ENCODE data around the gene POLRMT. TPM values are rescaled to one million over a fixed set of nuclear protein-coding genes. Genes with fewer than 3 reads are reported as not detected.

Gene POLRMT
- total RNA-seq, 1 experiment from 2014 or later, result 139 TPM

DNA sequence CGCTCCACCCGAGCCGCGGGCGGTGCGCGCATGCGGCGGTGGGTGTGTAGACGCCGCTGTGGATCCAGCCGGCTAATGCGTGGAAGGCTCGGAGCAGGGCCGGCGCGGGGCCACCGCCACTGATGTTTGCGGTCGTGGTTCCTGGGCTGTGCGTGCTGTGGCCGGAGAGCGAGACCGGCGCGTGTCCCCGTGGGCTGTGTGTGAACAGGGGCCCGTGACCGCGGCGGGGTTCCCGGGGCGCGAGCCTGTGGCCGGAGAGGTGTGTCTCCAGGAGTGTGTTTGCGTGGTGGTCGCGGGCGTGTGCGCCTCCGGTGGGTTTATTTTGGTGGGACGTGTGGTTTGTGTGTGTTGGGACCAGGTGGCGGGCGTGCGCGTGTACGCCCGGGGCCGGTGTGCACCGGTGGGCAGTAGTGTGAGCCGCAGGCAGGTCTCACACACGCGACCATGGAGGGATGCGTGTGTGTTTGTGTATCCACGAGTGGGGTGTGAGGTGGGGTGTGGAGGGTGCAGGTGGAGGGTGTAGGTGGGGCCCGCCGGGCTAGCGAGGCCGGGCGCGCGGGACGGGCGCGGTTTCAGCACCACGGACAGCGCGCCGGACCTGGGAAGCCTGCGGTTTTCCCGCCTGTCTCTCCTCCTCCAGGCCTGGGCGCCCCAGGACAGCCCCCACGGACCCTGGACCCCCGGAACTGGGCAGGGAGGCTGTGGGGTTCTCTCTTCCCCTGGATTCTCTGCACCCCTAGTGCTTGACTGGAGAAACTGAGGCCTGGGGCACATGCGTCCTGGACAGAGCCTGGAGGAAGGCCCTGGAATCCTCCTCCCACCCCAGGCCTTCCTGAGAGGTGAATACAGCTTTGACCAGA is 42.0 kb downstream of the POLRMT start (continued):
- TF ChIP-seq GRHL2 (CRISPR knock-in tag; IDR thresholded peaks at IDR 0.05; ENCODE audit: insufficient replicate concordance, severe bottlenecking) (no peak), SP1 (CRISPR knock-in tag; conservative IDR thresholded peaks at IDR 0.05) (peak; percentile 60; the same call in 1 of the 2 replicates), NR3C1 (CRISPR knock-in tag; conservative IDR thresholded peaks at IDR 0.05; ENCODE audit: low read depth) (no peak), ZNF219 (CRISPR knock-in tag; IDR thresholded peaks at IDR 0.05; ENCODE audit: borderline replicate concordance) (no peak), IRF2 (CRISPR knock-in tag; IDR thresholded peaks at IDR 0.05; ENCODE audit: borderline replicate concordance, low read depth) (no peak), MYBL2 (CRISPR knock-in tag; IDR thresholded peaks at IDR 0.05) (peak; percentile 77; the same call in 1 of the 2 replicates), ZNF138 (CRISPR knock-in tag; conservative IDR thresholded peaks at IDR 0.05) (no peak), TP53 (CRISPR knock-in tag; IDR thresholded peaks at IDR 0.05) (no peak), ZNF263 (CRISPR knock-in tag; IDR thresholded peaks at IDR 0.05; ENCODE audit: low read depth) (no peak), GABPB1 (CRISPR knock-in tag; IDR thresholded peaks at IDR 0.05) (no peak), RELA (CRISPR knock-in tag; IDR thresholded peaks at IDR 0.05; ENCODE audit: borderline replicate concordance) (peak; percentile 47; the same call in 1 of the 2 replicates), ZNF416 (CRISPR knock-in tag; IDR thresholded peaks at IDR 0.05) (no peak), HMGA2 (CRISPR knock-in tag; IDR thresholded peaks at IDR 0.05) (no peak), FOXP1 (CRISPR knock-in tag; IDR thresholded peaks at IDR 0.05; ENCODE audit: borderline replicate concordance) (peak; percentile 92), CBFB (CRISPR knock-in tag; IDR thresholded peaks at IDR 0.05; ENCODE audit: low read depth) (no peak)
- TF ChIP-seq, protein P1, sequence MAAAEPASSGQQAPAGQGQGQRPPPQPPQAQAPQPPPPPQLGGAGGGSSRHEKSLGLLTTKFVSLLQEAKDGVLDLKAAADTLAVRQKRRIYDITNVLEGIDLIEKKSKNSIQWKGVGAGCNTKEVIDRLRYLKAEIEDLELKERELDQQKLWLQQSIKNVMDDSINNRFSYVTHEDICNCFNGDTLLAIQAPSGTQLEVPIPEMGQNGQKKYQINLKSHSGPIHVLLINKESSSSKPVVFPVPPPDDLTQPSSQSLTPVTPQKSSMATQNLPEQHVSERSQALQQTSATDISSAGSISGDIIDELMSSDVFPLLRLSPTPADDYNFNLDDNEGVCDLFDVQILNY (CRISPR knock-in tag; IDR thresholded peaks at IDR 0.05), result 0 out of 2 replicates have a peak, but pooled peaks have one; percentile 63
- TF ChIP-seq, protein P2, sequence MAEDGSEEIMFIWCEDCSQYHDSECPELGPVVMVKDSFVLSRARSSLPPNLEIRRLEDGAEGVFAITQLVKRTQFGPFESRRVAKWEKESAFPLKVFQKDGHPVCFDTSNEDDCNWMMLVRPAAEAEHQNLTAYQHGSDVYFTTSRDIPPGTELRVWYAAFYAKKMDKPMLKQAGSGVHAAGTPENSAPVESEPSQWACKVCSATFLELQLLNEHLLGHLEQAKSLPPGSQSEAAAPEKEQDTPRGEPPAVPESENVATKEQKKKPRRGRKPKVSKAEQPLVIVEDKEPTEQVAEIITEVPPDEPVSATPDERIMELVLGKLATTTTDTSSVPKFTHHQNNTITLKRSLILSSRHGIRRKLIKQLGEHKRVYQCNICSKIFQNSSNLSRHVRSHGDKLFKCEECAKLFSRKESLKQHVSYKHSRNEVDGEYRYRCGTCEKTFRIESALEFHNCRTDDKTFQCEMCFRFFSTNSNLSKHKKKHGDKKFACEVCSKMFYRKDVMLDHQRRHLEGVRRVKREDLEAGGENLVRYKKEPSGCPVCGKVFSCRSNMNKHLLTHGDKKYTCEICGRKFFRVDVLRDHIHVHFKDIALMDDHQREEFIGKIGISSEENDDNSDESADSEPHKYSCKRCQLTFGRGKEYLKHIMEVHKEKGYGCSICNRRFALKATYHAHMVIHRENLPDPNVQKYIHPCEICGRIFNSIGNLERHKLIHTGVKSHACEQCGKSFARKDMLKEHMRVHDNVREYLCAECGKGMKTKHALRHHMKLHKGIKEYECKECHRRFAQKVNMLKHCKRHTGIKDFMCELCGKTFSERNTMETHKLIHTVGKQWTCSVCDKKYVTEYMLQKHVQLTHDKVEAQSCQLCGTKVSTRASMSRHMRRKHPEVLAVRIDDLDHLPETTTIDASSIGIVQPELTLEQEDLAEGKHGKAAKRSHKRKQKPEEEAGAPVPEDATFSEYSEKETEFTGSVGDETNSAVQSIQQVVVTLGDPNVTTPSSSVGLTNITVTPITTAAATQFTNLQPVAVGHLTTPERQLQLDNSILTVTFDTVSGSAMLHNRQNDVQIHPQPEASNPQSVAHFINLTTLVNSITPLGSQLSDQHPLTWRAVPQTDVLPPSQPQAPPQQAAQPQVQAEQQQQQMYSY (CRISPR knock-in tag; IDR thresholded peaks at IDR 0.05), result no peak
- TF ChIP-seq, protein P3, sequence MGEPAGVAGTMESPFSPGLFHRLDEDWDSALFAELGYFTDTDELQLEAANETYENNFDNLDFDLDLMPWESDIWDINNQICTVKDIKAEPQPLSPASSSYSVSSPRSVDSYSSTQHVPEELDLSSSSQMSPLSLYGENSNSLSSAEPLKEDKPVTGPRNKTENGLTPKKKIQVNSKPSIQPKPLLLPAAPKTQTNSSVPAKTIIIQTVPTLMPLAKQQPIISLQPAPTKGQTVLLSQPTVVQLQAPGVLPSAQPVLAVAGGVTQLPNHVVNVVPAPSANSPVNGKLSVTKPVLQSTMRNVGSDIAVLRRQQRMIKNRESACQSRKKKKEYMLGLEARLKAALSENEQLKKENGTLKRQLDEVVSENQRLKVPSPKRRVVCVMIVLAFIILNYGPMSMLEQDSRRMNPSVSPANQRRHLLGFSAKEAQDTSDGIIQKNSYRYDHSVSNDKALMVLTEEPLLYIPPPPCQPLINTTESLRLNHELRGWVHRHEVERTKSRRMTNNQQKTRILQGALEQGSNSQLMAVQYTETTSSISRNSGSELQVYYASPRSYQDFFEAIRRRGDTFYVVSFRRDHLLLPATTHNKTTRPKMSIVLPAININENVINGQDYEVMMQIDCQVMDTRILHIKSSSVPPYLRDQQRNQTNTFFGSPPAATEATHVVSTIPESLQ (CRISPR knock-in tag; IDR thresholded peaks at IDR 0.05), result 0 out of 2 replicates have a peak, but pooled peaks have one; percentile 56
- TF ChIP-seq, protein P4, sequence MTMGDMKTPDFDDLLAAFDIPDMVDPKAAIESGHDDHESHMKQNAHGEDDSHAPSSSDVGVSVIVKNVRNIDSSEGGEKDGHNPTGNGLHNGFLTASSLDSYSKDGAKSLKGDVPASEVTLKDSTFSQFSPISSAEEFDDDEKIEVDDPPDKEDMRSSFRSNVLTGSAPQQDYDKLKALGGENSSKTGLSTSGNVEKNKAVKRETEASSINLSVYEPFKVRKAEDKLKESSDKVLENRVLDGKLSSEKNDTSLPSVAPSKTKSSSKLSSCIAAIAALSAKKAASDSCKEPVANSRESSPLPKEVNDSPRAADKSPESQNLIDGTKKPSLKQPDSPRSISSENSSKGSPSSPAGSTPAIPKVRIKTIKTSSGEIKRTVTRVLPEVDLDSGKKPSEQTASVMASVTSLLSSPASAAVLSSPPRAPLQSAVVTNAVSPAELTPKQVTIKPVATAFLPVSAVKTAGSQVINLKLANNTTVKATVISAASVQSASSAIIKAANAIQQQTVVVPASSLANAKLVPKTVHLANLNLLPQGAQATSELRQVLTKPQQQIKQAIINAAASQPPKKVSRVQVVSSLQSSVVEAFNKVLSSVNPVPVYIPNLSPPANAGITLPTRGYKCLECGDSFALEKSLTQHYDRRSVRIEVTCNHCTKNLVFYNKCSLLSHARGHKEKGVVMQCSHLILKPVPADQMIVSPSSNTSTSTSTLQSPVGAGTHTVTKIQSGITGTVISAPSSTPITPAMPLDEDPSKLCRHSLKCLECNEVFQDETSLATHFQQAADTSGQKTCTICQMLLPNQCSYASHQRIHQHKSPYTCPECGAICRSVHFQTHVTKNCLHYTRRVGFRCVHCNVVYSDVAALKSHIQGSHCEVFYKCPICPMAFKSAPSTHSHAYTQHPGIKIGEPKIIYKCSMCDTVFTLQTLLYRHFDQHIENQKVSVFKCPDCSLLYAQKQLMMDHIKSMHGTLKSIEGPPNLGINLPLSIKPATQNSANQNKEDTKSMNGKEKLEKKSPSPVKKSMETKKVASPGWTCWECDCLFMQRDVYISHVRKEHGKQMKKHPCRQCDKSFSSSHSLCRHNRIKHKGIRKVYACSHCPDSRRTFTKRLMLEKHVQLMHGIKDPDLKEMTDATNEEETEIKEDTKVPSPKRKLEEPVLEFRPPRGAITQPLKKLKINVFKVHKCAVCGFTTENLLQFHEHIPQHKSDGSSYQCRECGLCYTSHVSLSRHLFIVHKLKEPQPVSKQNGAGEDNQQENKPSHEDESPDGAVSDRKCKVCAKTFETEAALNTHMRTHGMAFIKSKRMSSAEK (CRISPR knock-in tag; IDR thresholded peaks at IDR 0.05; ENCODE audit: borderline replicate concordance), result no peak
- TF ChIP-seq, protein P5, sequence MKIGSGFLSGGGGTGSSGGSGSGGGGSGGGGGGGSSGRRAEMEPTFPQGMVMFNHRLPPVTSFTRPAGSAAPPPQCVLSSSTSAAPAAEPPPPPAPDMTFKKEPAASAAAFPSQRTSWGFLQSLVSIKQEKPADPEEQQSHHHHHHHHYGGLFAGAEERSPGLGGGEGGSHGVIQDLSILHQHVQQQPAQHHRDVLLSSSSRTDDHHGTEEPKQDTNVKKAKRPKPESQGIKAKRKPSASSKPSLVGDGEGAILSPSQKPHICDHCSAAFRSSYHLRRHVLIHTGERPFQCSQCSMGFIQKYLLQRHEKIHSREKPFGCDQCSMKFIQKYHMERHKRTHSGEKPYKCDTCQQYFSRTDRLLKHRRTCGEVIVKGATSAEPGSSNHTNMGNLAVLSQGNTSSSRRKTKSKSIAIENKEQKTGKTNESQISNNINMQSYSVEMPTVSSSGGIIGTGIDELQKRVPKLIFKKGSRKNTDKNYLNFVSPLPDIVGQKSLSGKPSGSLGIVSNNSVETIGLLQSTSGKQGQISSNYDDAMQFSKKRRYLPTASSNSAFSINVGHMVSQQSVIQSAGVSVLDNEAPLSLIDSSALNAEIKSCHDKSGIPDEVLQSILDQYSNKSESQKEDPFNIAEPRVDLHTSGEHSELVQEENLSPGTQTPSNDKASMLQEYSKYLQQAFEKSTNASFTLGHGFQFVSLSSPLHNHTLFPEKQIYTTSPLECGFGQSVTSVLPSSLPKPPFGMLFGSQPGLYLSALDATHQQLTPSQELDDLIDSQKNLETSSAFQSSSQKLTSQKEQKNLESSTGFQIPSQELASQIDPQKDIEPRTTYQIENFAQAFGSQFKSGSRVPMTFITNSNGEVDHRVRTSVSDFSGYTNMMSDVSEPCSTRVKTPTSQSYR (CRISPR knock-in tag; IDR thresholded peaks at IDR 0.05), result no peak; the same call in 1 of the 2 replicates
- TF ChIP-seq, protein P6, sequence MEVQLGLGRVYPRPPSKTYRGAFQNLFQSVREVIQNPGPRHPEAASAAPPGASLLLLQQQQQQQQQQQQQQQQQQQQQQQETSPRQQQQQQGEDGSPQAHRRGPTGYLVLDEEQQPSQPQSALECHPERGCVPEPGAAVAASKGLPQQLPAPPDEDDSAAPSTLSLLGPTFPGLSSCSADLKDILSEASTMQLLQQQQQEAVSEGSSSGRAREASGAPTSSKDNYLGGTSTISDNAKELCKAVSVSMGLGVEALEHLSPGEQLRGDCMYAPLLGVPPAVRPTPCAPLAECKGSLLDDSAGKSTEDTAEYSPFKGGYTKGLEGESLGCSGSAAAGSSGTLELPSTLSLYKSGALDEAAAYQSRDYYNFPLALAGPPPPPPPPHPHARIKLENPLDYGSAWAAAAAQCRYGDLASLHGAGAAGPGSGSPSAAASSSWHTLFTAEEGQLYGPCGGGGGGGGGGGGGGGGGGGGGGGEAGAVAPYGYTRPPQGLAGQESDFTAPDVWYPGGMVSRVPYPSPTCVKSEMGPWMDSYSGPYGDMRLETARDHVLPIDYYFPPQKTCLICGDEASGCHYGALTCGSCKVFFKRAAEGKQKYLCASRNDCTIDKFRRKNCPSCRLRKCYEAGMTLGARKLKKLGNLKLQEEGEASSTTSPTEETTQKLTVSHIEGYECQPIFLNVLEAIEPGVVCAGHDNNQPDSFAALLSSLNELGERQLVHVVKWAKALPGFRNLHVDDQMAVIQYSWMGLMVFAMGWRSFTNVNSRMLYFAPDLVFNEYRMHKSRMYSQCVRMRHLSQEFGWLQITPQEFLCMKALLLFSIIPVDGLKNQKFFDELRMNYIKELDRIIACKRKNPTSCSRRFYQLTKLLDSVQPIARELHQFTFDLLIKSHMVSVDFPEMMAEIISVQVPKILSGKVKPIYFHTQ (CRISPR knock-in tag; IDR thresholded peaks at IDR 0.05), result no peak
